Fibroblast of pulmonary artery (primary cell): ENCODE data around the gene POLR2L.

ENCODE experiments used
- DNase-seq: peaks from one replicate; pipeline ENCODE4 v3.0.0-alpha.2; 2010; ENCODE audit warnings: low read depth
- H3K4me3 ChIP-seq: replicated peaks from 2 replicates; pipeline ENCODE4 v1.5.1; 2011; ENCODE audit warnings: low read depth, mild to moderate bottlenecking, control low read depth, low read length, moderate library complexity
- TF ChIP-seq, protein P1 (sequence below): IDR thresholded peaks from 2 replicates; pipeline ENCODE4 v1.5.1; 2011; ENCODE audit warnings: mild to moderate bottlenecking, control low read depth, low read length, inconsistent platforms; ENCODE audit errors: missing control alignments

The POLR2L gene

GRCh38 chr11:875769-876301 lies 33.5 kb upstream of the POLR2L start:
- no peak overlapping the region for H3K4me3 ChIP-seq
- TF ChIP-seq, protein P1, sequence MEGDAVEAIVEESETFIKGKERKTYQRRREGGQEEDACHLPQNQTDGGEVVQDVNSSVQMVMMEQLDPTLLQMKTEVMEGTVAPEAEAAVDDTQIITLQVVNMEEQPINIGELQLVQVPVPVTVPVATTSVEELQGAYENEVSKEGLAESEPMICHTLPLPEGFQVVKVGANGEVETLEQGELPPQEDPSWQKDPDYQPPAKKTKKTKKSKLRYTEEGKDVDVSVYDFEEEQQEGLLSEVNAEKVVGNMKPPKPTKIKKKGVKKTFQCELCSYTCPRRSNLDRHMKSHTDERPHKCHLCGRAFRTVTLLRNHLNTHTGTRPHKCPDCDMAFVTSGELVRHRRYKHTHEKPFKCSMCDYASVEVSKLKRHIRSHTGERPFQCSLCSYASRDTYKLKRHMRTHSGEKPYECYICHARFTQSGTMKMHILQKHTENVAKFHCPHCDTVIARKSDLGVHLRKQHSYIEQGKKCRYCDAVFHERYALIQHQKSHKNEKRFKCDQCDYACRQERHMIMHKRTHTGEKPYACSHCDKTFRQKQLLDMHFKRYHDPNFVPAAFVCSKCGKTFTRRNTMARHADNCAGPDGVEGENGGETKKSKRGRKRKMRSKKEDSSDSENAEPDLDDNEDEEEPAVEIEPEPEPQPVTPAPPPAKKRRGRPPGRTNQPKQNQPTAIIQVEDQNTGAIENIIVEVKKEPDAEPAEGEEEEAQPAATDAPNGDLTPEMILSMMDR = no peak
- DNase-seq = no peak

DNA sequence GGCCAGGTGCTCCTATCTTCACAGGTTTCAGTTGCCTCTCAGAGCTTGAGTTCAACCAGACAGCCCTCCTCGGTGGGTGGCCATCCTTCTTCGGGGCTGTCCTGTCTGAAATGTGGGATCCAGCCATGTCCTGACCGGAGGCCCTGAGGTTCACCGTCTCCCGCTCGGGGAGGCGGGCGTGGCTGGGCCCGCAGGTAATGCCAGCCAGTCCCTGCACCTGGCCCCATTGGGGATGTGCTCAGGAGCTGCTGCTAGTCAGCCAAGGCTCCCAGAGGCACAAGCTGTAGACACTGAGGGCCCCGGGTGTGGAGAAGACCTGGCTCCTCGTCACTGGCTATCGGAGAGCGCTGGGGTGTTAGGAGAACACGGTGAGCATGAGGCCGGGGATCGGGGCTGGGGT lies 32.9 kb upstream of the POLR2L start:
- DNase-seq = no peak
- TF ChIP-seq, protein P1 = no peak
- H3K4me3 ChIP-seq = no peak overlapping the region

DNA sequence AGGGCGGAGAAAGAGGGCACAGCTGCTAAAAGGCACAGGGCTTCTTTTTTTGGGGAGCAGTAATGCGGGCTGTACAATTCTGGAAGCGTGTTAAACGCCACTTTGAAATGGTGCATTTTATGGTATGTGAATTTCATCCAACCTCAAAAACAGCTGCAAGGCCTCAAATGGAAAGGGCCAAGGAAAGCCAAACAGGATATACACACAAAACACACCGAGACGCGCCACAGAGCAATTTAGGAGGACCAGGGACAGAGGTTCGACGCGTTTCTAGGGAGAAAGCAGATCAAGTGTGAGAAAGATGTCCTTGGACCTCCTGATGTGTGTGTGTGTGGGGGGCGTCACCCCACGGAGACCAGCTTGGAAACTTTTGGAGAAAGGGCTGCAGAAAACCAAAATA lies 31.4 kb upstream of the POLR2L start:
- no peak overlapping the region for H3K4me3 ChIP-seq
- TF ChIP-seq, protein P1 = no peak
- DNase-seq = peak; percentile 29

DNA sequence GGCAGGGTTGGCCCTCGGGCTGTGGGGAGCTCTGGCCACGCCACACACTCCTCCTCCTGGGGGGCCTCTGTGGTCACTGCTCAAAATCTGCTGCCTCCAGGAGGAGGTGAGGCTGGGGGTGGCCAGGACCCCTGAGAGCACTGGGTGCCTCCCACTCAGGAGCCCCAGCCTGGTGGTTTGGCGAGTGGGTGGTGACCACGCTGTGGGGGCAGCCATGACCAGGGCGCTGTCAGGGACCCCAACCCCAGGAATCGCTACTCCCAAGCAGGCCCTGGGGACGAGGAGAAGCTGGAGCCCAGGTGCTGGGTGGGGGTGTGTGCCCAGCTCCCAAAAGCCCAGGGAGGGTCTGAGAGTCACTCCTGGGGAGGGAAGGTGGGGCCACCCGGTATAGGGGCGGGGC lies 30.5 kb upstream of the POLR2L start:
- H3K4me3 ChIP-seq = no peak overlapping the region
- TF ChIP-seq, protein P1 = no peak
- no peak for DNase-seq

DNA sequence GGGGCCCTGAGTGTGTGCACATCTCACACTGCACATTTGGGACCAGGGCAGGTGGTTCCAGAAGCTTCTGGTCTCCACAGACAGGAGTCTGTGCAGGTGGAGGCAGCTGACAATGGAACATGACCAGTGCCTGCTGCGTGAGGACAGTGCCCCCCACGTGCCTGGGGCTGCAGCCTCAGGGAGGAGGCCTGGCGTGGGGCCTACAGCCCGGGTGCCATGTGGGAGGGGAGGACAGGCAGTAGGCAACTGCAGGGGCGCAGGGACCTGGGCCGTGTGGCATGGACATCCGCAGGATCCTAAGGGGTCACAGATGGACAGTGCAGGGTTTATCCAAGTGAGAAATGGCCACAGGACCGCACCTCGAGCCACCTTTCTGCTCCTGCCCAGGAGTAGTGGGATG lies 29.1 kb upstream of the POLR2L start:
- H3K4me3 ChIP-seq = no peak overlapping the region
- TF ChIP-seq, protein P1 = no peak
- DNase-seq = no peak

- TF ChIP-seq, protein P1 = no peak
- H3K4me3 ChIP-seq = no peak overlapping the region
- no peak for DNase-seq
Measured at GRCh38 chr11:870418-870817, 28.1 kb upstream of the POLR2L start.

- no peak for DNase-seq
- TF ChIP-seq, protein P1 = peak; percentile 12
- no peak overlapping the region for H3K4me3 ChIP-seq
Measured at GRCh38 chr11:870127-870413, 27.7 kb upstream of the POLR2L start.
